ENCODE results near the gene SLC26A5.
A peak's percentile ranks its signal among the peaks of the same experiment; 100 is the strongest.

The SLC26A5 gene

DNA sequence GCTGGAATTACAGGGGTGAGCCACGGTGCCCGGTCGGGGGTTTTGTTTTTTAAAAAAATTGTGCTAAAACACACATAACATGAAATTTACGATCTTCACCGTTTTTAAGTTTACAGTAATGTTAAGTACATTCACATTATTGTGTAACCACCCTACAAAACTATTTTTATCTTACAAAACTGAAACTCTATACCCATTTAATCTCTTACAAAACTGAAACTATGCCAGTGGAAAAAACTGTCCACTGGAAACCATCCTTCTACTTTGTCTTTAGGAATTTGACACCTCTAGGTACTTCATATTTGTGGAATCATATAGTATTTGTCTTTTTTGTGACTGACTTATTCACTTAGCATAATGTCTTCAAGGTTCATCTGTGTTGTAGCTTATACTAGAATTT, 99.6 kb downstream of the SLC26A5 start:
- TF ChIP-seq, protein P1, sequence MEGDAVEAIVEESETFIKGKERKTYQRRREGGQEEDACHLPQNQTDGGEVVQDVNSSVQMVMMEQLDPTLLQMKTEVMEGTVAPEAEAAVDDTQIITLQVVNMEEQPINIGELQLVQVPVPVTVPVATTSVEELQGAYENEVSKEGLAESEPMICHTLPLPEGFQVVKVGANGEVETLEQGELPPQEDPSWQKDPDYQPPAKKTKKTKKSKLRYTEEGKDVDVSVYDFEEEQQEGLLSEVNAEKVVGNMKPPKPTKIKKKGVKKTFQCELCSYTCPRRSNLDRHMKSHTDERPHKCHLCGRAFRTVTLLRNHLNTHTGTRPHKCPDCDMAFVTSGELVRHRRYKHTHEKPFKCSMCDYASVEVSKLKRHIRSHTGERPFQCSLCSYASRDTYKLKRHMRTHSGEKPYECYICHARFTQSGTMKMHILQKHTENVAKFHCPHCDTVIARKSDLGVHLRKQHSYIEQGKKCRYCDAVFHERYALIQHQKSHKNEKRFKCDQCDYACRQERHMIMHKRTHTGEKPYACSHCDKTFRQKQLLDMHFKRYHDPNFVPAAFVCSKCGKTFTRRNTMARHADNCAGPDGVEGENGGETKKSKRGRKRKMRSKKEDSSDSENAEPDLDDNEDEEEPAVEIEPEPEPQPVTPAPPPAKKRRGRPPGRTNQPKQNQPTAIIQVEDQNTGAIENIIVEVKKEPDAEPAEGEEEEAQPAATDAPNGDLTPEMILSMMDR (IDR thresholded peaks at IDR 0.05) = no peak
- Histone ChIP-seq H3K4me3 (no peak overlapping the region), H3K27ac (no peak overlapping the region)
- DNase-seq (ENCODE audit: low spot score) = no peak

DNA sequence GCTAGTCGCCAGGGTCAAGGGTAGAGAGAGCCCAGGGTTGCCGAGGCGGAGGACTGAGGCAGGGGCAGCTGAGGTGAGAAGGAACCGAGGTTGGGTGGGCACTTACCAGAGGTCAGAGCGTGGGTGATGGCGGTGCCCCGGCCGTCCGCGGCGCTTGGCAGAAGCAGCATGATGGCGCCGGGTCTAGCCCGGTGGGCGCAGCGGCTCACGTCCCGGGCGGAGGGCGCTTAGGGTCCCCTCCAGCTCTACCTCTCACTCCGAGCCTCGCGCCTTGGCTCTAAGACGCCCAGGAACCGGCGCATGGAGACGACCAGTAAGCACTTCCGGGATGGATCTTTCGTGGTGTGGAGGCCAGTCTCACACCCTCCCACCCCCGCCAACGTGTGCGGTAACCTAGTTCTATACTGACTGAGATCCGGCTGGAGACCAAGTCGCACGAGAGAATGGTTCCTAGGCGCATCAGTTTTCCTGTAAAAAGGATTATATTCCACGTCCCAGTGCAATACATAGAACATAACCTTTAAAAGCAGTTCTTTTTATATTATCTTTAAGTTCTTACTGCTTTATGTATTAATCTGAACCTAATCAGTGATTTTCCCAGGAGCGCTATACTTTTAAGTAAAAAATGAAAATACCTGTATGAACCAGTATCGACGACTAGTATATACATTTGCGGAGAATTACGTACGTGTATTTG, 101.4 kb downstream of the SLC26A5 start, which contains the start of gene DNAJC2:
Gene DNAJC2, minus strand, starts transcription at position 315 of the 697 bp plus-strand sequence. Its CDS starts 145 bp downstream, at position 170.
- H3K4me3 ChIP-seq = peak within 1 kb of the TSS; percentile 96
- peak; percentile 89 for DNase-seq (ENCODE audit: low spot score)
- peak within 1 kb of the TSS; percentile 58 to 90 for H3K27ac ChIP-seq
- TF ChIP-seq, protein P1 (IDR thresholded peaks at IDR 0.05) = no peak

DNA sequence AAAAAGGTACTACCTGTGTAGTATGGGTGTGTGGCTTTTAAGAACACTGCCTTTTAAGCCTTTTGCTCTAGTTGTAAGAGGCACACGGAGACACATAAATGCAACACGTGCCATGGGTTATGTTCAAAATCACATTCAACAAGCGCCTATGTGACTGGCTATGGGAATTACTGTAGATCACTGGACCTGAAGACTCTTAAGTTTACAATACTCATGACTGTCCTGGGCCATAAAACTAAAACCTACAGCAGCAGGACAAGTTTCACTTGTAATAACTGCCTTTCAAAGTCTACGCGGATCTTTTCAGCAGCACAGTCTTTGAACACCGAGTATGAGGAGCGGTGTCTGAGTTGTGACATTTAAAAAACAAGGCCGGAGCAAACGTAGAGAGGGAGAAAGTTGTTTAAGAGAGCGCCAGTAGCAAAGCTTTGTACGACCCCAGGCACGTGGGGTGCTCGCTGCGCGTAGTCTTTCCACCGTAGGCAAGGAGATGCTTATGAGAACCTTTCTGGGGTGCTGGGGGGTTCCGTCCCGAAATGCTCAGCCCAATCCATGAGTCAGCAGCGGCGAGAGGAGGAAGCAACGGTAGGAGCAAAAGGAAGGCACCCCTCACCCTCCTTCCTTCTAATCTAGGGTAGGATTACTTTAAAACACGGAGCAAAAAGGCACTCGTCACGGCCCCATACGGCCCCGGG, 102.1 kb downstream of the SLC26A5 start:
- peak overlapping the region; percentile 58 to 90 for H3K27ac ChIP-seq
- TF ChIP-seq, protein P1 (IDR thresholded peaks at IDR 0.05) = no peak
- H3K4me3 ChIP-seq = peak overlapping the region; percentile 96
- no peak for DNase-seq (ENCODE audit: low spot score)

DNA sequence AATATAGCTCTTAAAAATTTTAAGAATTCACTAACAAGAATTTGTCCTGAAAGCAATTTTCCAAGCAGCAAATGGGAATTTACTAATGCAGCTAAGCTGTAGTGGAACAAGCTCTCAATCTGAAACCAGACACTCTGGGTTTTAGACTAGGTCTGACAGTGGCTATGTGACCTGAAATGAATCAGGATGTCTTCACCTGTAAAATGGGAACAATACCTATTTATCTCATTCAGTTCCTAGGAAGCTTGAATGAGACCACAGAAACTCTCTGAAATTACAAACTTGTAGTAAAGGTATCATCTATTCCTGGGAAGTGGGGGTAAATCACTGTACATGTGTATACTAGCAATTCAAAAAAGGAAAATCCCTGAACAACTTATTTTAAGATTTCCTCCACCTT, 102.7 kb downstream of the SLC26A5 start:
- peak overlapping the region; percentile 96 for H3K4me3 ChIP-seq
- TF ChIP-seq, protein P1 (IDR thresholded peaks at IDR 0.05) = no peak
- DNase-seq (ENCODE audit: low spot score) = no peak
- H3K27ac ChIP-seq = peak overlapping the region in 1 of 2 donors; percentile 58

DNA sequence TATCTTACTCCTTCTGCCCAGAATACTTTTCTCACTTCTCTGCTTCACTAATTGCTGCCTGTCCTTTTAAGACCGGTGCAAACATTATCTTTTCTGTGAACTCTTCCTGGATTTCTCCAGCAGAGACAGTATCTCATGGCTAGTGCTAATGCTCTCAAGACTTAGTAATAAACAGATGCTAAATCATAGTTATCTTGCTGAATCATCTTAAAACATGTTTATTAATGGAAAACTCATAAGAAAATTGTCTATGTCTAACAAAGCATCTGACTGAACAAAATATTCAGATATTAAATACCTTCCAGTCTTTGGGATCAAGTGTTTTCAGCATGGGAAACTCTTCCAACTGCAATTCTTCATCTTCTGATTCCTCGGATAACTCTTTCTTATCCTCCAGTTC, 104.5 kb downstream of the SLC26A5 start:
- no peak overlapping the region for H3K4me3 ChIP-seq
- H3K27ac ChIP-seq = no peak overlapping the region
- no peak for DNase-seq (ENCODE audit: low spot score)
- TF ChIP-seq, protein P1 (IDR thresholded peaks at IDR 0.05) = no peak

DNA sequence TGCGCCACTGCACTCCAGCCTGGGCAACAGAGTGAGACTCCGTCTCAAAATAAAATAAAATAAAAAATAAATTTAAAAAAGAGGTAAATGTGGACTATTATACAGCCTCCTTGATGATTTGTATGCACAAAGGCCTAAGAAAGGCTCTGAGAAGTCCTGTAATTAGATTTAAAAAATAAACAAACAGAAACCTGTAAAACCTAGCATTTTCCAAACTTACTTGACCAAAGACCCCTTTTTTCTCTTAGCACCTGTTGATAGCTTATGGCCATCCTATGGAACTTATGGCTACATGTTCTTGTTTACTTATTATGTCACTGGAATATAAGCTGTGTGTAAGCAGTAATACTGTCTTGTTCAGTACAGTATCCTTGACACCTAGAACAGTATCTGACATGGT, 107.1 kb downstream of the SLC26A5 start:
- no peak for DNase-seq (ENCODE audit: low spot score)
- Histone ChIP-seq H3K4me3 (no peak overlapping the region), H3K27ac (no peak overlapping the region)
- TF ChIP-seq, protein P1 (IDR thresholded peaks at IDR 0.05) = no peak

DNA sequence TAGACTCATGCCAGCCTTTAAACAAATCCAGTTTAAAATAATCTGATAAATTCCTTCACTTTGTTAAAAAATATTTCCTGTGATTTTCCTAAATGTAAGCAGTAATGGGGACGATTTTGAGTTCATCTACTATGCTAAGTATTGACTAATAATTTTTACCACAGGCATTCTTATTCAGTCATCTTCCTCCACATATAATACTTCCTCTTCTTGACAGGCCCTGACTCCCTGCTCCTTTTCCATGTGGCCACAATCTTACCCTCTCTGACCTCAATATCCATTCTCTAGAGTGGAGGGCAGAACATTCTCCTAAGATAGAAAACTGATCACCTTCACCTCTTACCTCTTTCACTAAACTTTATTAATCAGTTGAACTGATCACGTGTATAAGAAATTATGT, 109.2 kb downstream of the SLC26A5 start:
- DNase-seq (ENCODE audit: low spot score) = no peak
- H3K4me3 ChIP-seq = no peak overlapping the region
- H3K27ac ChIP-seq = no peak overlapping the region
- TF ChIP-seq, protein P1 (IDR thresholded peaks at IDR 0.05) = no peak
